ENCODE data around the gene SLC25A4. TPM values are rescaled to one million over a fixed set of nuclear protein-coding genes. Genes with fewer than 3 reads are reported as not detected.
A peak's percentile ranks its signal among the peaks of the same experiment; 100 is the strongest.

Gene SLC25A4
- total and polyA plus RNA-seq, 2 donors (not counting 3 experiments of a cell fraction or from before 2014, with no cell fraction given): 13.5 to 13.7 TPM

GRCh38 chr4:185112104-185112503 lies 31.0 kb upstream of the SLC25A4 start:
- no peak overlapping the region for H2AFZ ChIP-seq (ENCODE audit: low read depth, low read length)
- no TSS peak for BruUV-seq (replicated peaks)
- no peaks in the 10 kb centered on the region for H3K9me3 ChIP-seq (replicated peaks; ENCODE audit: control insufficient read depth, insufficient read depth, low read length)
- DNase-seq (ENCODE audit: low read depth, low spot score): peak; percentile 95
- H4K20me1 ChIP-seq (replicated peaks; ENCODE audit: control insufficient read depth, extremely low read depth, insufficient read depth, low read length): no peaks in the 10 kb centered on the region
- peak; percentile 96 for TF ChIP-seq FOS (IDR thresholded peaks at IDR 0.05; ENCODE audit: borderline replicate concordance, insufficient read depth, low read length)
- peak; percentile 65 for TF ChIP-seq POLR2AphosphoS5 (IDR thresholded peaks at IDR 0.05; ENCODE audit: insufficient read depth, low read depth, low read length)
- peak; percentile 97 for TF ChIP-seq JUN (IDR thresholded peaks at IDR 0.05; ENCODE audit: borderline replicate concordance, insufficient read depth, insufficient read length, low read depth)
- TF ChIP-seq GATA2 (IDR thresholded peaks at IDR 0.05; ENCODE audit: insufficient read depth, insufficient read length, low read depth, low read length): no peak
- TF ChIP-seq CTCF (IDR thresholded peaks at IDR 0.05; ENCODE audit: extremely low read depth in 1 of 2, insufficient read depth in 1 of 2, low read depth in 1 of 2, low read length in 2 of 2): no peak
- intact Hi-C loops (cut with micrococcal nuclease) (loop anchor here (1.0 to 5.0 kb wide), 2 partner anchors 15 to 285 kb away; partner anchors contain the start of gene ACSL1), dilution Hi-C loops (cut with MboI; ENCODE audit: extremely low pct_ligation_motif_present, low sequenced_read_pairs) (no loop called here)
- peak; percentile 97 for FAIRE-seq
- no peak overlapping the region for H3K4me2 ChIP-seq (ENCODE audit: insufficient read depth, low read length)
- no peaks in the 10 kb centered on the region for H3K36me3 ChIP-seq (ENCODE audit: control insufficient read depth in 2 of 2, extremely low read depth in 1 of 2, insufficient read depth in 2 of 2, low read length in 2 of 2)
- no peaks in the 10 kb centered on the region for H3K9me1 ChIP-seq (replicated peaks; ENCODE audit: control insufficient read depth, extremely low read depth, insufficient read depth, low read length)
- no peaks in the 10 kb centered on the region for H3K79me2 ChIP-seq (ENCODE audit: control insufficient read depth, insufficient read depth, low read length)
- peaks cover 0 to 2% of the 10 kb centered on the region in 2 experiments for H3K27me3 ChIP-seq (ENCODE audit: control insufficient read depth in 2 of 2, insufficient read depth in 2 of 2, low read length in 2 of 2)
- peaks cover 9% of the 10 kb centered on the region for H3K4me1 ChIP-seq (ENCODE audit: control insufficient read depth, extremely low read depth, insufficient read depth, low read length)
- no peak overlapping the region for H3K4me3 ChIP-seq (replicated peaks in 1 of 3; ENCODE audit: insufficient read depth in 1 of 3, low read depth in 1 of 3, low read length in 3 of 3)
- no peak overlapping the region for H3K9ac ChIP-seq (replicated peaks; ENCODE audit: extremely low read depth, insufficient read depth, low read length)
- H3K27ac ChIP-seq (ENCODE audit: insufficient read depth, low read depth, low read length): peak overlapping the region; percentile 12
- POLR2A ChIA-PET: no interaction called here
- CTCF ChIA-PET: interaction anchor here (0.6 to 1.6 kb wide), 9 partner anchors 13 to 72 kb away, joined by 3 to 15 read pairs (median 5); no protein-coding TSS in a partner anchor

Measured in endothelial cell of umbilical vein (primary cell).